GM19351 (cell line): ENCODE results near the gene SMAD1.

Source experiments
- ATAC-seq: cut with Tn5 transposase; IDR thresholded peaks from one replicate; pipeline ENCODE4 v1.9.1; 2021; ENCODE audit warnings: mild to moderate bottlenecking, moderate library complexity; ENCODE audit not compliant: unreplicated experiment

Gene SMAD1

GRCh38 chr4:145488310-145488709 lies 6.7 kb downstream of the SMAD1 start:
- no peak for ATAC-seq

GRCh38 chr4:145489556-145489955 lies 7.9 kb downstream of the SMAD1 start:
- no peak for ATAC-seq

- no peak for ATAC-seq
These were observed 8.7 kb downstream of the SMAD1 start for GRCh38 chr4:145490361-145490760.

DNA sequence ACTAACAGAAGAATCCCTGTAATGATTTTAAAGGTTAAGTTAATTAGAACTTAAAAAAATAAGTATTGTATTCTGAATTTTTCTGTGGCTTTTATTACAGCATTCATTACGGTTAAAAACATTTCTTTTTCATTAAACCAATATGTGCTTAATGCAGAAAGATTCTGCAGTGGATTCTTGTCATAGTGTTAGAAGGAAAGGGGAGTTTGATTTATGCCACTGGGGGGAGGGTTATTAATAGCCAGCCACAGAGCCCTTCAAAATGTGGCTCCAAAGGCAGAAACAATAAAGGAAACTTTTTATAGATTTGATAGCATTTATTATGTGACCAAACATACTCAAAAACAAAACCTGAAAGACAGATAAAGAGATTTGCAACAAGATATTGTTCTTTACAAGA lies 9.1 kb downstream of the SMAD1 start:
- ATAC-seq, result no peak

DNA sequence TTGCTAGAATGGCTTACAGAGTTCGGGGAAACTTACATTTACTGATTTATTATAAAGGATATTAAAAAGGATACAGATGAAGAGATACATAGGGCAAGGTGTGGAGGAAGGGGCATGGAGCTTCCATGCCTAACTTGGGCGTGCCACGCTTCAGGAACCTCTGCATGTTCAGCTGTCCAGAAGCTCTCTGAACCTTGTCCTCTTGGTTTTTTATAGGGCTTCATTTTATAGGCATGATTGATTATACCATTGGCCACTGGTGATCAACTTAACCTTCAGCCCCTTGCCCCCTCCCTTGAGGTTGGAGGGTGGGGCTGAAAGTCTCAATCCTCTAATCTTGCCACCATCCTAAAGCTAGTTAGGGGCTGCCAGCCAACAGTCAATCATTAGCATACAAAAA lies 10.7 kb downstream of the SMAD1 start:
- ATAC-seq, result no peak

DNA sequence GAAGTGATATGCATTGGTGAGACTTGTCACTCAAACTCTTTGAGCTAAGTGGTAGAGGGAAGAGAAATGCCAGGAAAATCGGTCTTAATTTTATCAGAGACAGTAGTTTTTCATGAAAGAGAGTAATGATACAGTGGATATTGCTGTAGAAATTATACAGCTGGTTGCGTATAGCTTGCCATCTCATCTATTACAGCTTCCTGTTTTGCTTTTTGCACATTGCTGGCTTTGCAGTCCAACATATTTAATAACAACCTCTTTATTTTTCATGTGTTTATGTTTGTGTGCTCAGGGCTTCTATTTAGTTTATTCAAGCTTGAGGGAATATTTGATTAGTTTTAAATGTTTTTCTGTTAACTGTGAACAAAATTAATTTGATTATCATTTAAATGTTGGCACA lies 11.5 kb downstream of the SMAD1 start:
- no peak for ATAC-seq

DNA sequence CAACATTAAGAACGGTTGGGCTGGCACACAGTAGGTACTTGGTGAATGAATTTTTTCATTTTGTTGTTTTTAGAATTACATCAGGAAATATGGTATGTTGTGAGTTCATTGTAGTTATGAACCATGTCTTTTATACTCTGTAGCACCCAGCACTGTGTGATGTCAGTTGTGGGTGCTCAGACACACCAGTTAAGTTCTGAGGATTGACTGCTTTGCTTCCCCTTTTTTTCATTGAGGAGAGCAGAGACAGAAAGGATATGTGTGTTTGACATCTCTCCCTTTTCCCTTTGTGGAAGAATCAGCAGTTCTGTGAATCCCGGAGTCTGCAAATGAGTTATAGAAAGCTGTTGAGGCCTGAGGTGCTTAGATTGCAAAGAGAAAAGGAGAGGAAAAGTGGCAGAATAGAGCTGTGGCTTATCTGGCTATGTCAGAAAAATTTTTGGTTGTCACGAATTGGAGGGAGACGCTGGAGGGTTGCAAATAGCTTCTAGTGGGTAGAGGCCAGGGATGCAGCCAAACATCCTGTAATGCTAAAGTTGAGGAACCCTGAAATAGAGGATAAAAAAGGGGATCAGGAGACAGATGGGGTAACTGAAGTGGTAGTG lies 13.1 kb downstream of the SMAD1 start:
- ATAC-seq, result no peak

GRCh38 chr4:145496292-145496691 lies 14.6 kb downstream of the SMAD1 start:
- ATAC-seq, result no peak

- no peak for ATAC-seq
These were observed 15.8 kb downstream of the SMAD1 start for GRCh38 chr4:145497199-145498149.

GRCh38 chr4:145498430-145498829 lies 16.8 kb downstream of the SMAD1 start:
- peak; percentile 56 for ATAC-seq

DNA sequence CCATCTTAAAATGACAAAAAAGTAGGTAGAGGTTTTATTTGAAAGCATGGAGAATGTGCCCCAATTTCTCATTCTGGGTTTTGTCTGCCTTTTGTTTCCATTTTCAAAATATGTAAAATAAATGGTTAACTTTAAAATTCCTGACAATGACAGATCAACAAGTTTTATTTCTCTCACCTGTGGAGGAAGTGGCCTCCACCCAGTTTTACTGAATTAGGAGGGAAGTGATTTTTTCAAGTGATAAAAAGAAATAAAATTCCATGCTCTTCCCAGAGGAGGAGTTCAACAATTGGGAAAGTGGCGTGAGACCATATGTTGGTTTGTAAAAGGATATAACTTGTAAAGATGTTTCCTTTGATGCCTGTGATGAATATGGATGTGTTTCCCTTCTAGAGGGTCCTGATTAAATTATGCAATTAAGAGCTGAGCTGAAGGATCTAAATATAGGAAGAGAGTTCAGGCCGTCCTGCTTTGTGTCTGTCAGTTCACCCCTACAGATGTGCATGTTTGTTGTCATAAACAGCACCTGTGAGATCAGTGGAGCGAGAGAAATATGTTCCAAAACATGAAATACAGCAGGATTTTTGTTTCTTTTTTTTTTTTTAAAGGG lies 19.5 kb downstream of the SMAD1 start:
- peak; percentile 57 for ATAC-seq

DNA sequence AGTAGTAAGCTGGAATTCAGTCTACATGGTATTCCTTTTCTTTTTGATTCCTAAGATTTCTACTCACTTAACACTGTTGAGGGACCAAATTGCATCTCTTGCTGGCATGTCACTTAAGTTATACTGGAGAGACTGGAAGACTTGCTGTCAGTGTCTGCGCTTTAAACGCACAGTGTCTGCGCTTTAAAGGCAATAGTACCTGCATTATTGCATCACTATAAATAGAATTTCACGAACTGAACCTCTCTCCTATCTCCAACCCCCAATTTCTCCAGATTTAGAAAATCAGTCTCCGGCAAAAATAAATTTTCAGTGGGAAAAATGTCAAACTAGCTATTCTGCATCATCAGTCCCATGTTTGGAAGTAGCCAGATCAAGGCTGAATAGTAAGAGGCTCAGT lies 21.2 kb downstream of the SMAD1 start:
- ATAC-seq, result no peak

DNA sequence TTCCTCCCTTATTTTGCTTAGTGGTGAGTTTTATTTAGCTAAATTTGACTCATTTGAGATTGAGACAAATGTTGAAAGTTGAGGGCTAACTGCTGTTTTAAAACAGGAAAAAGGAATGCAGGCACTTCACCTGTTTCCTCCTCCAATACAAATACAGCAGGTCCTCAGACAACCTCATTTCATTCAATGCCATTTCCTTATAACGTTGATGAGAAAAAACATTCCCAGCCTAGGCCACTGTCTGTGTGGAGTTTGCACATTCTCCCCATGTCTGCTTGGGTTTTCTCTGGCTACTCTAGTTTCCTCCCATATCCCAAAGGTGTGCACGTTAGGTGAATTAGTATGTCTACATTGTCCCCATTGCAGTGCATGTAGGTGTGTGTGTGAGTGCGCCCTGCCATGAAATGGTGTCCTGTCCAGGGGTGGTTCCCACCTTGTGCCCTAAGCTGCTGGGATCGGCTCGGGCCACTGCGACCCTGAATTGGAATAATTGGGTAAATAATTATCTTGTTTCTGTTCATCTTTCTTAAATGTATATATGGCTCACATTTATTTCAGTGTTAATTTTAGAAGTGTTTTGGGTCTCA lies 21.9 kb downstream of the SMAD1 start:
- ATAC-seq, result no peak

DNA sequence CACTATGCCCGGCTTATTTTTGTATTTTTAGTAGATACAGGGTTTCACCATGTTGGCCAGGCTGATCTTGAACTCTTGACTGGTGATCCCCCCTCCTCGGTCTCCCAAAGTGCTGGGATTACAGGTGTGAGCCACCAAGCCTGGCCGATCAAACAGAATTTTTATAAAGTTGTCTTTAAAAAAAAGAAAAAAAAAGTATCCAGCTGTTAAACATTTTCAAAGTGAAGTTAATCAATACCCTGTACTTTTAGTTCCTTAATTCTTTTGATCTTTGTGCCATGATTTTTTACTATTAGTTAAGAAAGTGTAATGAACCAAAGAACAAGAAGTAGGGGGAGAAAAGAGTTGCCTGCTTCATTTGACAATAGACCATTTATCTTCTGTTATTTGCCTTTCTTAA lies 24.3 kb downstream of the SMAD1 start:
- no peak for ATAC-seq

DNA sequence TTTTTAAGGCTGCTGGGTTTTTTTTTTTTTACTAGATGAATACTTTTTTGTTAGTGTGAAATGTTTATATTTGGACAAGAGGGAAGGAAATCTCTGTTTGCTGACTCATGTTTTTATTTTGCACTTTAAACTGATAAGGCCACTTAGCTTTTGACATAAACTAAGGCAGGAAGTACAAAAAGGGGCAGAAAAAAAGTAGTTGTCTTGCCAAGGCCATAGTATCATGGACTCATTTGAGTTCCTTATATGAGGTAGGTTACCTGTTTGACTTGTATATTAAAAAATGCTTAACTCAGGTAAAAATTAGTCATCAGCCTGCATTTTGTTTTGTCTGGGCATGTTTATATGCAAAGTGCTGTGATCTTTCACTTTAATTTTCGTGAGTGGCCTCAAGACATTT lies 26.0 kb downstream of the SMAD1 start:
- no peak for ATAC-seq

- ATAC-seq, result no peak
These were observed 30.4 kb downstream of the SMAD1 start for GRCh38 chr4:145511913-145512522.

DNA sequence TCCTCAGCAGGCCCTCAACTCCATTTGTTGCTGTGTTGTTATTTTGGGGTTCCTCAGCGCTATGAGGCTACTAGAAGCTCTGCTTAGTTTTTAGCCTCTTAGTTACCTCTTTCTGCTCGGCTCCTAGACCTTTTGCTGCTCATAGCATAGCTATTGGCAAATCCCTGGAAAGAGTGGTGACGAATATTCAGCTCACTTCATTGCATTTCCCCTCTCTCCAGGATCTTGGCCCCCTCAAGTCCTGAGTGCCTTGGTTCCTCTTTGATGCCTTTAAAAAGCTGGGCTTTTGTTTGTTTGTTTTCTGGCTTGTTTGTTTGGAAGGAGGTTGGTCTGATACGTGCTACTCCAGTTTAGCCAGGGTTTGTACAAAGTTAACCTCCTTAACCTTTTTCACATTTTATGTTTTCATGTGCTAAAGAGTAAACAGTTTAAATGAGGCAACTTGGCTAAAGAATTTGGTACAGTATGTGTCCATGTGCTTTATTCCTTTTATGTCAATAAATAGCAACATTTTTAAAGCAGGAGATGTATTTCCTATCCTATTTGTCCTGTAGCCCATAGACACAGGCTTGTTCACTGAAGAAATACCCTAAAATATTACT lies 31.5 kb downstream of the SMAD1 start:
- no peak for ATAC-seq

DNA sequence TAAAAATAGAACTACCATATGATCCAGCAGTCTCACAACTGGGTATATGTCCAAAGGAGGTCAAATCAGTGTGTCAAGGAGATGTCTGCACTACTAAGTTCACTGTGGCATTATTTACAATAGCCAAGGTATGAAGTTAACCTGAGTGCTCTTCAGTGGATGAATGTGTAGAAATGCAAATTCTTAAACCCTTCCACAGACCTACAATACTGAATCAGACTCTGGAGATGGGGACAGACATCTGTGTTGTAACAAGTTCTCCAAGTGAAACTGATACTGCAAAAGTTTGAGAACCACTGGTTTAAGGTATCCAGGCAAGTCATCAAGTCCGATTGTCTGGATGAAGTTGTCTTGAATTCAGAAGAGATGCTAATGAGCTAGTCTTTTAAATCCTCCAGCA lies 38.5 kb downstream of the SMAD1 start:
- ATAC-seq, result no peak

DNA sequence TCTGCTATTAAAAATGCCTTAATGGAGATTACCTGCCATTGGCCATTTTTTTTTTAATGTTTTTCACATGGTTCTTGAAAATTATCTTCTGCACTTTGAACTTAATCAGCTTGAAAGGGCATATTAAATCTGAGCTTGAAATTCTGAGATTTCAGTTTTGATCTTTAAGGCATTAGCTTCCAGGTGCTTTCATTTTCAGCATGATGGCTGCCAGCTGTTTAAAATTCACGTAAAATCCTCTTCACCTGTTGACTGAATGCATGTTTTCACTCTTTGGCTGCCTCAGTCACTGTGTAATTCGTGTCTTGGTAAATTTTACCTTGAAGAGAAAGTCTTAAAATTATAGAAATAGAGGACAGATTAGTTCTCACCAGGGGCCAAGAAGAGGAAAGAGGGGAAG lies 39.6 kb downstream of the SMAD1 start:
- ATAC-seq, result no peak

DNA sequence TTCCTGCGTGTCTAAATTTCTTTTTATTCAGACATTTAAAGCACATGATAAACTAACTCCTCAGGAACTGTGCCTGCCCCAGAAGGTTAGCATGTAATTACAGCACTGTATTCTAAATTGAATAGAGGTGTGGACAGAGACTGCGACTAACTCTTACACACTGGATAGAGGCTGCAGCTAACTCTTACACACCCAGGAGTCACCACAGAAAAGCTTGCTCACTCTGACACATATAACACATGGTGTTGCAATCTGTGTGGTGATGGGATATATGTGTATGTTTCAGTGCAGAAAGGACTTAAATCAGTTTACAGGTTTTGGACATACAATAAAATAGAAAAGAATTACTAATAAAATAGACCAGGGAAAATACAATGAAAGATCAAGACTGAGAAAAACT lies 41.5 kb downstream of the SMAD1 start:
- ATAC-seq, result no peak

GRCh38 chr4:145524552-145524951 lies 42.9 kb downstream of the SMAD1 start:
- ATAC-seq, result no peak
